Mesendoderm (in vitro differentiated cells): Measurements from ENCODE around the gene DDIT3.
"Not testable (repeated sequence)": the region's sequence is repeated elsewhere in the genome, so short reads cannot be mapped to it uniquely, and the experiment has no call there.

Source experiments
- DNase-seq: peaks from one replicate; pipeline ENCODE4 v3.0.0; 2013
- H2AK5ac ChIP-seq: 2 replicates; pipeline ENCODE4 v1.6.1; 2013; ENCODE audit warnings: low read length, inconsistent platforms
- H2BK120ac ChIP-seq: 2 replicates; pipeline ENCODE4 v1.6.1; 2013; ENCODE audit warnings: low read depth, mild to moderate bottlenecking, low read length, moderate library complexity, mixed read lengths
- H2BK15ac ChIP-seq: replicated peaks from 2 replicates; pipeline ENCODE4 v1.6.1; 2013; ENCODE audit warnings: low read depth, mild to moderate bottlenecking, moderate library complexity
- H2BK5ac ChIP-seq: 2 replicates; pipeline ENCODE4 v1.6.1; 2013; ENCODE audit warnings: low read length, inconsistent platforms
- H3K18ac ChIP-seq: 2 replicates; pipeline ENCODE4 v1.6.1; 2013; ENCODE audit warnings: mild to moderate bottlenecking, low read length, mixed read lengths
- H3K23ac ChIP-seq: one replicate; pipeline ENCODE4 v1.6.1; 2013; ENCODE audit warnings: low read length
- H3K27ac ChIP-seq: 2 replicates; pipeline ENCODE4 v1.5.1; 2013; ENCODE audit warnings: low read depth, mild to moderate bottlenecking, inconsistent platforms, low read length, moderate library complexity
- H3K27me3 ChIP-seq: 2 replicates; pipeline ENCODE4 v1.6.1; 2013; ENCODE audit warnings: low read length, control low read depth, mild to moderate bottlenecking, inconsistent platforms; ENCODE audit not compliant: insufficient read depth, poor library complexity
- H3K36me3 ChIP-seq: 2 replicates; pipeline ENCODE4 v1.6.1; 2013; ENCODE audit warnings: low read length, inconsistent platforms; ENCODE audit not compliant: control insufficient read depth, insufficient read depth
- H3K4ac ChIP-seq: one replicate; pipeline ENCODE4 v1.6.1; 2013; ENCODE audit warnings: low read depth, mild to moderate bottlenecking, low read length, moderate library complexity
- H3K4me1 ChIP-seq: 2 replicates; pipeline ENCODE4 v1.6.1; 2013; ENCODE audit warnings: low read depth, low read length, inconsistent platforms; ENCODE audit not compliant: control insufficient read depth
- H3K4me2 ChIP-seq: 2 replicates; pipeline ENCODE4 v1.6.1; 2013; ENCODE audit warnings: low read length
- H3K4me3 ChIP-seq: 2 replicates; pipeline ENCODE4 v1.5.1; 2013; ENCODE audit warnings: mild to moderate bottlenecking, low read length
- H3K56ac ChIP-seq: one replicate; pipeline ENCODE4 v1.6.1; 2013; ENCODE audit warnings: low read length
- H3K79me1 ChIP-seq: 2 replicates; pipeline ENCODE4 v1.6.1; 2013; ENCODE audit warnings: low read length, inconsistent platforms
- H3K79me2 ChIP-seq: 2 replicates; pipeline ENCODE4 v1.6.1; 2013; ENCODE audit warnings: mild to moderate bottlenecking, low read length; ENCODE audit not compliant: control insufficient read depth, insufficient read depth
- H3K9ac ChIP-seq: 2 replicates; pipeline ENCODE4 v1.6.1; 2013; ENCODE audit warnings: low read length, inconsistent platforms
- H4K5ac ChIP-seq: one replicate; pipeline ENCODE4 v1.6.1; 2013; ENCODE audit warnings: low read length
- H4K8ac ChIP-seq: one replicate; pipeline ENCODE4 v1.6.1; 2013; ENCODE audit warnings: low read depth, mild to moderate bottlenecking, control low read depth, low read length, moderate library complexity
- WGBS: extraction: QIAGEN DNeasy Blood & Tissue Kit; methylation state at CpG from one replicate; pipeline ENCODE4 v1.1.7; 2013; ENCODE audit warnings: low lambda C conversion rate, missing lambda C conversion rate; ENCODE audit not compliant: insufficient coverage; ENCODE audit errors: extremely low coverage; 5-methylcytosine and 5-hydroxymethylcytosine counted together

The DDIT3 gene

GRCh38 chr12:57561117-57561516 lies 40.8 kb upstream of the DDIT3 start:
- not testable (repeated sequence) for H3K4me3 ChIP-seq, DNase-seq, H2BK5ac ChIP-seq, H3K36me3 ChIP-seq, H2BK15ac ChIP-seq, H3K79me1 ChIP-seq, H3K4ac ChIP-seq, H3K4me2 ChIP-seq, H3K9ac ChIP-seq, H4K5ac ChIP-seq, H3K4me1 ChIP-seq, H3K23ac ChIP-seq, H3K27me3 ChIP-seq, H4K8ac ChIP-seq, H3K56ac ChIP-seq, H3K27ac ChIP-seq, H3K18ac ChIP-seq, H2BK120ac ChIP-seq, H3K79me2 ChIP-seq, H2AK5ac ChIP-seq
- WGBS, result no CpG with 5 or more reads among the region's 1 CpG

DNA sequence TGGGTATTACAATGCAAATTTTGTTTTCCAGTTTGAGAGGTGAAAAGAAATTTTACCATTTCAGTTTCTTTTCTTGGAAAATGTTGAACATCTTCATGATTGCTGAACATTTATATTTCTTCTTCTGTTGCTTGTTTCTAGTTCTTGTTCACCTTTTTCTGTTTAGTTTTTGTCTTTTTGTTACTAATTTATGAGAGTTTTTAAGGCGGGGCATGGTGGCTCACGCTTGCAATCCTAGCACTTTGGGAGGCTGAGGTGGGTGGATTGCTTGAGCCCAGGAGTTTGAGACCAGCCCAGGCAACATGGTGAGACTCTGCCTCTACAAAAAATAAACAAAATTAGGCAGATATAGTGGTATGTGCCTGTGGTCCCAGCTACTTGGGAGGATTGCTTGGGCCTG lies 40.2 kb upstream of the DDIT3 start:
- Histone ChIP-seq H3K27me3 (no peaks in the 10 kb centered on the region), H4K8ac (no peak overlapping the region), H4K5ac (no peak overlapping the region), H3K4me3 (no peak overlapping the region), H3K4me2 (no peak overlapping the region), H2BK15ac (no peak overlapping the region), H3K4ac (no peak overlapping the region), H2BK120ac (no peak overlapping the region), H2BK5ac (no peak overlapping the region), H3K27ac (no peak overlapping the region), H3K9ac (no peak overlapping the region), H3K79me1 (no peaks in the 10 kb centered on the region), H3K79me2 (no peaks in the 10 kb centered on the region), H2AK5ac (no peak overlapping the region), H3K18ac (no peak overlapping the region), H3K4me1 (no peaks in the 10 kb centered on the region), H3K56ac (no peak overlapping the region), H3K36me3 (no peaks in the 10 kb centered on the region), H3K23ac (no peak overlapping the region)
- DNase-seq, result no peak
- no CpG with 5 or more reads among the region's 2 CpGs for WGBS

- Histone ChIP-seq H3K18ac (no peak overlapping the region), H3K79me2 (no peaks in the 10 kb centered on the region), H3K56ac (no peak overlapping the region), H4K8ac (no peak overlapping the region), H3K23ac (no peak overlapping the region), H3K27ac (no peak overlapping the region), H3K4ac (no peak overlapping the region), H2BK15ac (no peak overlapping the region), H3K79me1 (no peaks in the 10 kb centered on the region), H3K36me3 (no peaks in the 10 kb centered on the region), H2BK120ac (no peak overlapping the region), H3K9ac (no peak overlapping the region), H3K27me3 (no peaks in the 10 kb centered on the region), H2AK5ac (no peak overlapping the region), H3K4me1 (no peaks in the 10 kb centered on the region), H4K5ac (no peak overlapping the region), H3K4me3 (no peak overlapping the region), H3K4me2 (no peak overlapping the region), H2BK5ac (no peak overlapping the region)
- no peak for DNase-seq
- WGBS, result no CpG with 5 or more reads among the region's 4 CpGs
Observed at GRCh38 chr12:57558864-57559263, 38.5 kb upstream of the DDIT3 start.

- no peak overlapping the region for H2BK120ac ChIP-seq
- H2BK5ac ChIP-seq, result no peak overlapping the region
- no peak overlapping the region for H3K4ac ChIP-seq
- no peak overlapping the region for H3K9ac ChIP-seq
- H4K8ac ChIP-seq, result no peak overlapping the region
- H3K27ac ChIP-seq, result no peak overlapping the region
- WGBS, result no CpG with 5 or more reads among the region's 1 CpG
- no peaks in the 10 kb centered on the region for H3K79me1 ChIP-seq
- DNase-seq, result no peak
- no peak overlapping the region for H4K5ac ChIP-seq
- no peak overlapping the region for H3K4me2 ChIP-seq
- no peak overlapping the region for H3K56ac ChIP-seq
- no peaks in the 10 kb centered on the region for H3K36me3 ChIP-seq
- H3K27me3 ChIP-seq, result no peaks in the 10 kb centered on the region
- H2AK5ac ChIP-seq, result no peak overlapping the region
- H3K4me3 ChIP-seq, result no peak overlapping the region
- no peak overlapping the region for H2BK15ac ChIP-seq
- H3K79me2 ChIP-seq, result no peaks in the 10 kb centered on the region
- H3K4me1 ChIP-seq, result no peaks in the 10 kb centered on the region
- H3K23ac ChIP-seq, result no peak overlapping the region
- no peak overlapping the region for H3K18ac ChIP-seq
Observed at GRCh38 chr12:57554897-57555296, 34.6 kb upstream of the DDIT3 start.

- H2BK120ac ChIP-seq, result no peak overlapping the region
- no peaks in the 10 kb centered on the region for H3K36me3 ChIP-seq
- no peaks in the 10 kb centered on the region for H3K27me3 ChIP-seq
- no peak overlapping the region for H2BK5ac ChIP-seq
- no peak overlapping the region for H3K4me2 ChIP-seq
- no peak overlapping the region for H3K23ac ChIP-seq
- H2AK5ac ChIP-seq, result no peak overlapping the region
- H3K79me2 ChIP-seq, result no peaks in the 10 kb centered on the region
- no peak overlapping the region for H3K4me3 ChIP-seq
- no peaks in the 10 kb centered on the region for H3K4me1 ChIP-seq
- no peak for DNase-seq
- WGBS, result no CpG with 5 or more reads among the region's 2 CpGs
- no peak overlapping the region for H3K56ac ChIP-seq
- H3K27ac ChIP-seq, result no peak overlapping the region
- no peak overlapping the region for H3K18ac ChIP-seq
- no peak overlapping the region for H4K5ac ChIP-seq
- no peak overlapping the region for H3K4ac ChIP-seq
- H3K79me1 ChIP-seq, result no peaks in the 10 kb centered on the region
- H2BK15ac ChIP-seq, result no peak overlapping the region
- no peak overlapping the region for H4K8ac ChIP-seq
- H3K9ac ChIP-seq, result no peak overlapping the region
Observed at GRCh38 chr12:57554453-57554852, 34.1 kb upstream of the DDIT3 start.

DNA sequence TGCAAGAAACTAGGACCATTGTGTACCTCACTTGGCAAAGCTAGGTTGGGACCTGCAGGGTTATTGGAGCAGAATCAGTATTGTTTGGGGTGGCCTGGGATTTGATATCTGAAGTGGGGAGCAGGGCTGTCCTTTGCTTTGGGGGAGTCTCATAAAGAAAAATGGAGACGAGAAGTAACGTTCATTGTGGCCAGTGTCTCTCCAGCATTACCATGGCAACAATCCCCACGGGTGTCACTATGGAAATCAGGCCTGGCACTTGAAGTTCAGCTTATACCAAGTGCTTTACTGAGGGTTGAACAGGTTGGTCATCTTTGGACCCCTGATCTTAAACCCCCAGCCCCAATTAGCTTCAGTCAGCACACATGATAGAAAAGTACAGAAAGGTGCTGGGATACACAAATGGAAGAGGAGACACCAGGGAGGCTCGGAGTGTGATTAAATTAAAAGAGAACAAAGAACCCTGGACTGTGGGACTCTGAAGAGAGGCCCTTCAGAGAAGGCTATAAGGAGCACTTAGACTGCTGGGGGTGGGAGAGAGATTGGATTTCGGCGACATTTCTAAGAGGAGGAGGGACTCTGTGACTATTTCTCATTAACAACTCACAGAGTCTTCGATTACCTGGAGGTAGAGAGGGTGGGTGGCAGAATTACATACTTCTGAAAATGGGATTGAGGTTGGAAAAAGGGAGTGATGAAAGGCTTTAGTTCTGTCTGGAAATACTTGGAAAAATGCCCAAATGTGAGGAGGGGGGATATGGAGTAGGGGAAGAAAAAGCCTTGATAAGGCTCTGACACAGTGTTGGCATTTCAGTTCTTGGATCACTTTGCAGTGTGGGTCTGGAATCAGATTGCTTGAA lies 33.3 kb upstream of the DDIT3 start:
- Histone ChIP-seq H2AK5ac (no peak overlapping the region), H2BK15ac (no peak overlapping the region), H3K4me1 (no peaks in the 10 kb centered on the region), H3K4me2 (no peak overlapping the region), H3K36me3 (no peaks in the 10 kb centered on the region), H2BK120ac (no peak overlapping the region), H3K9ac (no peak overlapping the region), H3K56ac (no peak overlapping the region), H3K27me3 (peaks cover 2% of the 10 kb centered on the region), H3K79me2 (no peaks in the 10 kb centered on the region), H3K4me3 (no peak overlapping the region), H3K18ac (no peak overlapping the region), H3K79me1 (no peaks in the 10 kb centered on the region), H3K4ac (no peak overlapping the region), H4K8ac (no peak overlapping the region), H3K23ac (no peak overlapping the region), H4K5ac (no peak overlapping the region), H2BK5ac (no peak overlapping the region), H3K27ac (no peak overlapping the region)
- no peak for DNase-seq
- no CpG with 5 or more reads among the region's 7 CpGs for WGBS
